ENCODE data around the gene EEPD1. TPM values are rescaled to one million over a fixed set of nuclear protein-coding genes. Genes with fewer than 3 reads are reported as not detected.

EEPD1 gene
- total RNA-seq, 4 donors from 2014 or later: 1.8 to 18.4 (median 11.2) TPM

- Histone ChIP-seq H3K36me3 (no peaks in the 10 kb centered on the region), H3K27ac (peak overlapping the region in 1 of 2 donors; percentile 34), H3K27me3 (no peaks in the 10 kb centered on the region), H3K4me3 (no peak overlapping the region), H3K4me1 (no peaks in the 10 kb centered on the region), H3K9me3 (no peaks in the 10 kb centered on the region)
- intact Hi-C loops (cut with DNase I; ENCODE audit: low total_unique reads): loop anchor here (2.0 kb wide), 1 partner anchor 305 kb away; no protein-coding TSS in a partner anchor
- TF ChIP-seq POLR2A (IDR thresholded peaks at IDR 0.05): no peak
- no peak for TF ChIP-seq CTCF (IDR thresholded peaks at IDR 0.05)
- no peak for DNase-seq
Observed at GRCh38 chr7:36289833-36290661, 137.0 kb downstream of the EEPD1 start.

- TF ChIP-seq CTCF (IDR thresholded peaks at IDR 0.05) (peak; percentile 96 to 98 (median 97)), POLR2A (IDR thresholded peaks at IDR 0.05) (peak in 1 of 2 donors; percentile 27)
- intact Hi-C loops (cut with DNase I; ENCODE audit: low total_unique reads): loop anchor here (2.0 kb wide), 1 partner anchor 307 kb away; no protein-coding TSS in a partner anchor
- no peaks in the 10 kb centered on the region for H3K36me3 ChIP-seq
- H3K27me3 ChIP-seq: no peaks in the 10 kb centered on the region
- H3K4me1 ChIP-seq: no peaks in the 10 kb centered on the region
- peak overlapping the region; percentile 85 to 88 for H3K27ac ChIP-seq
- no peaks in the 10 kb centered on the region for H3K9me3 ChIP-seq
- H3K4me3 ChIP-seq: peak overlapping the region; percentile 21 to 32
- peak; percentile 85 to 88 for DNase-seq
Observed at GRCh38 chr7:36291387-36292316, 138.6 kb downstream of the EEPD1 start.

- intact Hi-C loops (cut with DNase I; ENCODE audit: low total_unique reads): no loop called here
- Histone ChIP-seq H3K9me3 (no peaks in the 10 kb centered on the region), H3K27me3 (no peaks in the 10 kb centered on the region), H3K4me3 (no peak overlapping the region), H3K36me3 (no peaks in the 10 kb centered on the region), H3K4me1 (no peaks in the 10 kb centered on the region), H3K27ac (no peak overlapping the region)
- TF ChIP-seq CTCF (IDR thresholded peaks at IDR 0.05) (no peak), POLR2A (IDR thresholded peaks at IDR 0.05) (no peak)
- no peak for DNase-seq
Observed at GRCh38 chr7:36295090-36295489, 142.0 kb downstream of the EEPD1 start.

GRCh38 chr7:36296284-36296683 is 143.2 kb downstream of the EEPD1 start:
- no peaks in the 10 kb centered on the region for H3K27me3 ChIP-seq
- TF ChIP-seq CTCF (IDR thresholded peaks at IDR 0.05): no peak
- TF ChIP-seq POLR2A (IDR thresholded peaks at IDR 0.05): no peak
- no peaks in the 10 kb centered on the region for H3K9me3 ChIP-seq
- no peaks in the 10 kb centered on the region for H3K36me3 ChIP-seq
- H3K4me3 ChIP-seq: no peak overlapping the region
- DNase-seq: no peak
- intact Hi-C loops (cut with DNase I; ENCODE audit: low total_unique reads): no loop called here
- H3K4me1 ChIP-seq: no peaks in the 10 kb centered on the region
- no peak overlapping the region for H3K27ac ChIP-seq

All from uterus (tissue), 4 donors.